Stimulated activated CD8-positive, alpha-beta memory T cell treated with anti-CD3 and anti-CD28 coated beads, Interleukin-15, amount 100 ng/mL, for 1 hour (primary cell): ENCODE measurements around the gene CCNG1.
"Not testable (repeated sequence)": the region's sequence is repeated elsewhere in the genome, so short reads cannot be mapped to it uniquely, and the experiment has no call there.

Source experiments
- DNase-seq: peaks from one replicate; pipeline ENCODE4 v3.0.0-alpha.2; 2020; ENCODE audit warnings: low read depth

CCNG1 gene

DNA sequence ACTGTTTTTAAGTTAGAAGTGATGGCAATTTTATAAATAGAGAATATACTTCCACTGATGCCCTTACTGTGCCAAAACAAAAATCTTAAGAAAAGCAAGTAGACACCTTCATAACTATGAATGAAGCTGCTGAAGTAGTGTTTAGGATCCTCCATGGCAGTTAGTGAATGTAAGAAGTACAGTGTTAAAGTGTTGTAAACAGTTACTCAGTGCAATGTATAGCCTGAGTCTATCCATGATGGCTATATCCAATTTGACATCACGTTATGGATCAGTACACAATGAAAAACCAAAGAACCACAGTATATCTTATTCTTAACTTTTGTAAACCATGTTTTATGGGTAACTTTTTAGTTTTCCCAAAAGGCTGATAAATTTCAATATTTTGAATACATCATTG is 7.1 kb downstream of the CCNG1 start:
- DNase-seq: no peak

GRCh38 chr5:163445345-163445744 is 8.0 kb downstream of the CCNG1 start:
- DNase-seq: no peak

GRCh38 chr5:163447191-163447590 is 9.8 kb downstream of the CCNG1 start:
- no peak for DNase-seq

DNA sequence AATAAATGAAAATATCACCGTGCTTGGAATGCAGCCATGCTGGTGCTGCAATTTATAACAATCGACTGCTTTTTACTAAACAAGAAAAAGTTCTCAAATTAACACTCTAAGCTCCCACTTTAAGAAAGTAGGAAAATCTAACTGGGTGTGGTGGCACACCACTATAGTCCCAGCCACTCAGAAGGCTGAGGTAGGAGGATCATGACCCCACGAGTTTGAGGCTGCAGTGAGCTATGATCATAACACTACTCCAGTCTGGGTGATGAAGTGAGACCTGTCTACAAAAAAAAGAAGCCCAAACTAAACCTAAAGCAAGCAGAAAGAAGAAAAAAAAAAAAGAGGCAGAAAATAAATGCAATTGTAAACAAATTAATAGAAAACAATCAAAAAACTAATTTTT is 10.5 kb downstream of the CCNG1 start:
- DNase-seq: no peak

GRCh38 chr5:163448491-163448890 is 11.1 kb downstream of the CCNG1 start:
- no peak for DNase-seq

GRCh38 chr5:163451489-163451888 is 14.1 kb downstream of the CCNG1 start:
- DNase-seq: no peak

DNA sequence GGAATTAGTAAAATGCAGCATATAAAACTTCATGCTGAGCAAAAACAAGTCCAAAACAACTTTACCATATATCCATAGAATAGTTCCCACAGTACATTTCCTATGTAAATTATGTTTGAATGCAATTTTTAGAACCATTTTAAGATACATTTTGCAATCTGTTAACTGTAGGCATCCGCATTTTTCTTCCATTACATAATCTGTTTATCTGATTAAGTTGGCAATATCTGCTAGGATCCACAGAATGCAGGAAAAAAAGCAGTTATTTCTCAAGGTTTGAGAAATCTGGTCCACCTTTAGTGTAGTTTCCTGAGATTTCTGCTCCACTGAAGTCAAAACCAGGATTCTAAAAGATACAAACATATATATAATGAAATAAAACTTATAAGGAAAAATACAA is 16.3 kb downstream of the CCNG1 start:
- no peak for DNase-seq

DNA sequence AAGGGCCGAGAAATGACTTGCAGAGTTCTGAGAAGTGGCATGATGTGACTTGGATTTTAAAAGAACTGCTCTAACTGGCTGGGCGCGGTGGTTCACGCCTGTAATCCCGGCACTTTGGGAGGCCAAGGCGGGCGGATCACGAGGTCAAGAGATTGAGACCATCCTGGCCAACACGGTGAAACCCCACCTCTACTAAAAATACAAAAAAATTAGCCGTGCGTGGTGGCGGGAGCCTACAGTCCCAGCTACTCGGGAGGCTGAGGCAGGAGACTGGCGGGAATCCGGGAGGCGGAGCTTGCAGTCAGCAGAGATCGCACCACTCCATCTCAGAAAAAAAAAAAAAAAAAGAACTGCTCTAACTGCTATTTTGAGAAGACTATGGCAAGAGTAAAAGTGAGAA is 18.0 kb downstream of the CCNG1 start:
- not testable (repeated sequence) for DNase-seq

DNA sequence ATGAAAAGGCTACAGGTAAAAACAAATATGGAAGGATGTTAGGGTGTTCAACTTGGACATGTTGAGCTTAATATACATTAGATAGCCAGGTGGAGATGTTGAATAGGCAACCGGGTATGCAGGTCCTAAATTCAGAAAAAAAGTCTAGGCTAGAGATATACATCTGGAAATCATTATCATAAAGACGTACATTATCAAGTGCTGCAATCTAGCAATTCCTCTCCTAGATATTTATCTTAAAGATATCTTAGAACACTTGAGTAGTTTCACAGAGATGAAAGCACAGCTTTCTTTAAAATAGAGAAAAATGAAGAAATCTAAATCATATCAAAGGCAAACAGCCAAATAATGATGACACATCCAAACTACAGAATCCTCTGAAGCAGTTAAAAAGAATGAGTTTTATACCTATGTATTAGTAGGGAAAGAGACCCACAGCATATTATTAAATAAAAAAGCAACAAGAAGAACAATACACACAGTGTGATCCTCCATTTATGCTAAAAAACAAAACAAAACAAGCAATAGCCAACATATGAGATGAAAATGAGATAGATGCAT is 18.7 kb downstream of the CCNG1 start:
- no peak for DNase-seq

DNA sequence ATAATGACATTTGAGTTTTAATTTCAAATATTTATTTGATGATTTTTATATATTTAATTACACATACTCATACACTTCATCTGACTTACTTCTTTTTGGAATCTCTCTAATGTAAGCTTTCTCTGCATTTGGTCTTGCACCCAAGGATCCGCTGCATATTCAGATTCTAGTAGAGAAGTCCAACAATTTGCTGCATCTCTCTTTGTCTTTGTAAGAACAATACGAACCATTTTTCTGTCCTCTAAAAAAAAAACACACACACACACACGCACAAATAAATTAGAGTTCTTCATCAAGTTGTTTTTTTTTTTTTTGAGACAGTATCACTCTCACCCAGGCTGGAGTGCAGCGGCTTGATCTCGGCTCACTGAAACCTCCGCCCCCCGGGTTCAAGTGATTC is 19.4 kb downstream of the CCNG1 start:
- no peak for DNase-seq

DNA sequence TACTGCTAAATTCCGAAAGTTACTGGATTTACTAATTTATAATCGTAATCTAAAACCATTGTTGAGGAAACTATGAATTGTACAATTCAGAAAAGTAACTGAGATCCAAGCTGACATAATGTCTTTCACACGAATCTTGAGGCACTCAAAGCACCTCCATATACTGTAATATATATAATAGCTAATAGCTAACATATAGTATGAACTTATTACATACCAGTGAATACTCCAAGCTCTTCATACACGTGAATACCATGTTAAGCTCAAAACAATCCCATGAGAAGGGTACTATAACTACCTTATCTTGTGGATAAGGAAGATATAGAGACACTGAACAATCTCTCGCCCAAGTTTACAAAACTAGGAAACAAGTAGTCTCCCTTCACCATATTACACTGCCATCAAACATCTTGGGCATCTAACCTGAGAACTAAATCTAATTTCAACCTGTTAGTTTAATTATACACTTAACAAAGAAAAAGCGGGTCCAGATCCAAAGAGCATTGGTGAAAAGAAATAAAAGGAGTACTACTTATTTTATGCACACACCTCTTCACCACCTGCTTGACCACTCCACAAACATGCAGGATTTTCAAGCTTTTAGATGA is 21.5 kb downstream of the CCNG1 start:
- no peak for DNase-seq

DNA sequence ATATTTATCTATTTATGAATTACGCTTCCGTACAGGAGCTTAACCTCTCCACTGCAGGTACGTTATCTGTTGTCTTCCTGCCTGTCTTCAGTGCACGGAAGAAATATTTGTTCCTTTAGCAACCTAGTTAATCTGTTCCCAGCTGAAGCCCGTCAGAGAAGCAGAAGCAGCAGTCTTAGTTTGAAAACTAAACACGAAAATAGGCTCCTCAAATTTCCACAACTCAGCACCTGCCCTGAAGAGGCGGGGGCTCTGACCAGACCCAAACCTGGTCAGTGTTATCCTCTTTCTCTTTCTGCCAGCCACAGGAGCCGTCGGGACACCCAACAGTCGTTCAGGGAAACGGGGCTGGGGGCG is 22.0 kb downstream of the CCNG1 start:
- DNase-seq: no peak

DNA sequence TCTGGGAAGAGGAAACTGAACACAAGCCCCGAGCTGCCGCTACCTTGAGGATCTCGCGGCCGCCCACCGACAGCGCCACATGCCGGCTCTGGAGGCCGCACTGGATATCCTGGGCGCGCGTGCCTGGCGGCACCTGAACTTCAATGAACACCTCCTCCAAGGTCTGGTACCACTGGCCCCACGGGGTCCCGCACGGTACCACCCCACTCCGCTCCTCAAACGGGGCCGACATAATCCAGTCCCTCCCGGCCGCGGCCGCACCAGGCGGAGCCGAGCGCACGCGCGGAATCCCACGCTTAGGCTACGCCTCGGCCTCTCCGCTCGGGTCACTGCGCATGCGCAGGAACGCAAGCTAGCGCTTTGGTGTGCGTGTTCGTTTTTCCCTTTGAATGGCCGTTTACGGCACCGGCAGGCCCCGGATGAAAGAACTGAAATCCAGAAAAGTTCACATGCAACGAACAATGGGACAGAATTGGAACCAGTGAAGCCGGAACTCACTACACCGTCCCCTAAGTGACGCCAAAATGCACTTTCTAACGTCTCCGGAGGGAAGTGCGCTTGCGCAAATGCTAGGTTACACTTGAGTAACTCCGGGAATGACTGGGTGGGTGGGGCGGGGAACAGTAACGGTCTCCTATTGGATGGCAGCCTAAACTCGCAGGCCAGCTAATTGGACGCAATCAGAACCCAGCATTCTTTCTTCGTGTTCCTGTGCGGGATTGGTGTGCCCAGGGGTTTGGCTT is 22.6 kb downstream of the CCNG1 start, which contains the start of gene NUDCD2:
Gene NUDCD2 (minus strand): TSS at position 284 of the 743 bp plus-strand sequence. CDS start 52 bp downstream, at position 232.
- DNase-seq: peak; percentile 87

DNA sequence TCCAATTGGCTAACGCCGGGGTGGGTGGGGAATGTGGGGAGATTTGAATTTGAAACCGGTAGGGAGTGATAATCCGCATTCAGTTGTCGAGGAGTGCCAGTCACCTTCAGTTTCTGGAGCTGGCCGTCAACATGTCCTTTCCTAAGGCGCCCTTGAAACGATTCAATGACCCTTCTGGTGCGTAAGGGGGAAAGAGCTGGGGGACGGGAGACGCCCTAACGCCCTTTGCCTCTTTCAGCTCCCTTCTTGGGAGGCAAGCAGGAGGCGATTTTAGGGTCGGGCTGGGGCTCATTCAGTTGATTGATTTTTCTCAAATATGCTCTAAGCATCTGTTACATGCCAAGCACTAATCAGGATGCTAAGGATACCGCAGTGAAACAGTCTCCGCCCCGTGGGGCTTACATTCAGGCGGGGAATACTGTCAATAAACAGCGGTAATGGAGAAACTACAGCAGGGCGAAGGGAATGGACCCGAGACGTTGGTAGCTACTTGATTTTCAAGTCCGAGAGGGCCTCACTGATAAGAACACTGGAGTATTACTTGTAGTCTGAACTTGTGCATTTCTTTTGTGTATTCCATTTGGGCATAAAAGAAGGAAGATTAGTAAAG is 23.3 kb downstream of the CCNG1 start, which contains the start of gene HMMR:
Gene HMMR (plus strand): TSS at position 71 of the 610 bp plus-strand sequence. CDS start 61 bp downstream, at position 132.
- DNase-seq: no peak

DNA sequence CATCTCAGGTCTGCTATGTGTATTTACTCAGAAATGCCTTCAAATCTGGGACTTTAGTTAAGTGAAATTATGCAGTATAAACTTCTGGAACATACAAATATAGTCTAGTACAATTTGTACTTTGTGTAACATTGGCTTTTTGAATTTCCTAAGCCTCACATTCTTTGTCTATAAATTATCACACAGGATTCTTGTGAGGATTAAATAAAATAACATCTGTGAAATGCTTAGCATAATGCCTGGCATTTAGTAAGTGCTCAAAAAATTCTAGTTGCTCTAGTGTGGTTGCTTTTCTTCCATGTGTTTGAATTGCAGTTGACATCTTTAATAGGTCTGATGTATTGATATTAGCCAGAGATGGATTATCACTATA is 25.7 kb downstream of the CCNG1 start:
- no peak for DNase-seq

DNA sequence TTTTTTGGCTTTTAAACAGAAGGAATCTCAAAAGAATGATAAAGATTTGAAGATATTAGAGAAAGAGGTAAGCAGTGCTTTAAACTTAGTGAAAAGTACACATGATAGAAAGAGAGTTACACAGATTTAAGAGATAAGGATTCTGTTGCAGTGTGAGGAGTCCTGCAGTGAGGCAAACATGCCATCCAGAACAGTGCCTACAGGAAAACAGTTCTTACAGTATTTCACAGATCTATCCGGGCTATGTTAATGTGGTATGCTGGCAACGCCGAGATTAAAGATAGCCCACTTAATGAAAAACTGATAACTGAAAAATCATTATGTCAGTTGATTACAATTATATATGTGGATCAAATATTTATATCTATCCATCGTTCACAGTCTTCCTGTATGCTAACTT is 30.3 kb downstream of the CCNG1 start:
- no peak for DNase-seq

DNA sequence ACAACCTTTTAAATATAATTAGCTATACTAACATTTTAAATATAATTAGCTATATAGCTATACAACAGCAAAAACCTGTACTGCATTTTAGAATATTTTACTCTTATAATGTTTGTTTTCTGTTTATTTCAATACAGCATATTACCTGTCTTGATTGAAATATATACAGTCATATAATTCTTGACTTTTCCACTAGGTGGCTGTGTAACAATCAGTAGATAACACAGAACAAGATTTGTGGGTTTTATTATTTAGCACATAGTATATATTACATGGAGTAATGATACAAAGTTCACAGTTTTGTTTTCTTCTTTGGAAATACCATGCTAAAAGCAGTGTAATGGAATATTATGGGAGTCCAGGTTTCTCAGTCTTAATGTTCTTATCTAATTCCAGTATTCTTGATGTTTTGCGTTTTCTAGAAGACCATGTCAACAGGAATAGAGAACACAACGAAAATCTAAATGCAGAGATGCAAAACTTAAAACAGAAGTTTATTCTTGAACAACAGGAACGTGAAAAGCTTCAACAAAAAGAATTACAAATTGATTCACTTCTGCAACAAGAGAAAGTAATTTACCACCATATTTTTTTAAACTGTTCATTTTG is 36.3 kb downstream of the CCNG1 start:
- DNase-seq: no peak

DNA sequence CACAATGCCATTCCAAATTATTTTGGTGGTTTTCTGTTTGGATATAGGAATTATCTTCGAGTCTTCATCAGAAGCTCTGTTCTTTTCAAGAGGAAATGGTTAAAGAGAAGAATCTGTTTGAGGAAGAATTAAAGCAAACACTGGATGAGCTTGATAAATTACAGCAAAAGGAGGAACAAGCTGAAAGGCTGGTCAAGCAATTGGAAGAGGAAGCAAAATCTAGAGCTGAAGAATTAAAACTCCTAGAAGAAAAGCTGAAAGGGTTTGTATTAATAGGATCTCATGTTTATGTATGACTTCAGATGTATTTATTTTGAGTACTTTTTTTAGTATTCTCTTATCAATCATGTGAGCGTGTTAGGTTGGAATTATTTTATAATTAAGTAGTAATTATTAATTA is 38.0 kb downstream of the CCNG1 start:
- DNase-seq: no peak

- no peak for DNase-seq
Observed at GRCh38 chr5:163478126-163478981, 41.0 kb downstream of the CCNG1 start.

DNA sequence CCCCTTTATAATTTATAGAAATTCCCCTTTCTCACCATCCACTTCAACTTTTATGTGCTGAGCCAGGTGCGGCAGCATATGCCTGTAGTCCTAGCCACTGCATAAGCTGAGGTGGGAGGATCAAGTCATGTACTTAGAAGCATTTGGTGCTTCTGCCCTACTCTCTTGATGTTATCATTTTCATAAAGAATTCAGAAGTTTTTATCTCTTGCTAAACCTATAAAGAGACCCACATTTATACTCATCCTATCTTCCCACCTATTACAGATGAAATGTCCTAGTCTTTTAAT is 41.5 kb downstream of the CCNG1 start:
- no peak for DNase-seq

DNA sequence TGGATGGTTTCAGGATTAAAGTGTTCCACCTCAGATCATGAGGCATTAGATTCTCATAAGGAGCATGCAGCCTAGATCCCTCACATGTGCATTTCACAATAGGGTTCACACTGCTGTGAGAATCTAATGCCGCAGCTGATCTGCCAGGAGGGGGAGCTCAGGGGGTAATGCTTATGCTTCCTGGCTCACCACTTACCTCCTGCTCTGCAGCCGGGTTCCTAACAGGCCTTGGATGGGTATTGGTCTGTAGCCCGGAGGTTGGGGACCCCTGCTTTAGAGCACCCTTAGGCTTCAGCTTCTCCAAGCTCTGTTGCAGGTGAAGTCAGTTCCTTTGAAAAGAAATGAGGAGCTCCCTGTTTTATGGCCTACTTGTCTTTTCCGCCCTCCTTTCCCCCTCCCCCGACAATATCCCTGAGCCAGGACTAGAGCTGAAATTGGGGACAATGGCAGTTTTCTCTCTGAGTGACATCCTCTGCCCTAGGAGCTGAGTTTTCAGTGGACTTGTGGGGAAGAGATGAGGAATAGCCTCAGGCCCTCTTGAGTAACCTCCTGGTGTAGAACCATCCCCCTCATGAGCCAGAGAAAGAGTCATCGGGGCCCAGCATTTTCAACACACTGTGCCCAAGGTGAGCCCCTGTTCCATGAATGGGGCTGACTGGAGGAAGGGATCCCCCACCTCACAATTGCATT is 51.8 kb downstream of the CCNG1 start:
- DNase-seq: no peak

- DNase-seq: no peak
Observed at GRCh38 chr5:163489745-163490075, 52.3 kb downstream of the CCNG1 start.
